ENCODE data around the gene SEC63. TPM values are rescaled to one million over a fixed set of nuclear protein-coding genes. Genes with fewer than 3 reads are reported as not detected.

The SEC63 gene
- total RNA-seq, 6 donors from 2014 or later: 35.0 to 111 (median 77.9) TPM

DNA sequence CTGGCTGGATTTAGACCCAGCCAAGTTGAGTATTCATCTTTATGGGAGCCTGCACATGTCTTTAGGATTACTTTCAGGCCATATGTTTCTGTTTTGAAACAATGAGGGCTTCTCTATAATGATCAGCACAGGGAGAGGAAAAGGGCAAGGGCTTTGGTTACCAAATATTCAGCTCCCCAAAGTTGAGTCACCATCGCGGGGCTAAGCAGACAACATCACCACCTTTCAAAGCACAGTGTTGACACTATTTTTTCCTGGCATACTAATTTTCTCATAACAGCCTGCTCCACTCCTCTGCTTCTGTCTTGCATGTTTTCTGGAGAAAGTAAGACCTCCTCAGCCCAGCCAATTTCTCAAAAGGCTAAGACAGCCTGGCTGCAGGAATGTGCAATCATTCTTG, 138.8 kb downstream of the SEC63 start:
- Histone ChIP-seq H3K27ac (no peak overlapping the region), H3K36me3 (no peaks in the 10 kb centered on the region), H3K27me3 (no peaks in the 10 kb centered on the region), H3K9me3 (no peaks in the 10 kb centered on the region), H3K4me1 (peaks cover 0 to 15% (median 7%) of the 10 kb centered on the region in 4 donors), H3K4me3 (no peak overlapping the region)
- WGBS, 2 donors: 81 to 95% methylated on average over 2 of the region's 2 CpGs
- no peak for DNase-seq
- ATAC-seq (ENCODE audit: low FRiP score in 2 of 2): no peak
- TF ChIP-seq POLR2AphosphoS5 (IDR thresholded peaks at IDR 0.05) (no peak), POLR2A (IDR thresholded peaks at IDR 0.05) (no peak), EP300 (IDR thresholded peaks at IDR 0.05) (no peak)
- TF ChIP-seq, protein P1, sequence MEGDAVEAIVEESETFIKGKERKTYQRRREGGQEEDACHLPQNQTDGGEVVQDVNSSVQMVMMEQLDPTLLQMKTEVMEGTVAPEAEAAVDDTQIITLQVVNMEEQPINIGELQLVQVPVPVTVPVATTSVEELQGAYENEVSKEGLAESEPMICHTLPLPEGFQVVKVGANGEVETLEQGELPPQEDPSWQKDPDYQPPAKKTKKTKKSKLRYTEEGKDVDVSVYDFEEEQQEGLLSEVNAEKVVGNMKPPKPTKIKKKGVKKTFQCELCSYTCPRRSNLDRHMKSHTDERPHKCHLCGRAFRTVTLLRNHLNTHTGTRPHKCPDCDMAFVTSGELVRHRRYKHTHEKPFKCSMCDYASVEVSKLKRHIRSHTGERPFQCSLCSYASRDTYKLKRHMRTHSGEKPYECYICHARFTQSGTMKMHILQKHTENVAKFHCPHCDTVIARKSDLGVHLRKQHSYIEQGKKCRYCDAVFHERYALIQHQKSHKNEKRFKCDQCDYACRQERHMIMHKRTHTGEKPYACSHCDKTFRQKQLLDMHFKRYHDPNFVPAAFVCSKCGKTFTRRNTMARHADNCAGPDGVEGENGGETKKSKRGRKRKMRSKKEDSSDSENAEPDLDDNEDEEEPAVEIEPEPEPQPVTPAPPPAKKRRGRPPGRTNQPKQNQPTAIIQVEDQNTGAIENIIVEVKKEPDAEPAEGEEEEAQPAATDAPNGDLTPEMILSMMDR (IDR thresholded peaks at IDR 0.05): no peak

DNA sequence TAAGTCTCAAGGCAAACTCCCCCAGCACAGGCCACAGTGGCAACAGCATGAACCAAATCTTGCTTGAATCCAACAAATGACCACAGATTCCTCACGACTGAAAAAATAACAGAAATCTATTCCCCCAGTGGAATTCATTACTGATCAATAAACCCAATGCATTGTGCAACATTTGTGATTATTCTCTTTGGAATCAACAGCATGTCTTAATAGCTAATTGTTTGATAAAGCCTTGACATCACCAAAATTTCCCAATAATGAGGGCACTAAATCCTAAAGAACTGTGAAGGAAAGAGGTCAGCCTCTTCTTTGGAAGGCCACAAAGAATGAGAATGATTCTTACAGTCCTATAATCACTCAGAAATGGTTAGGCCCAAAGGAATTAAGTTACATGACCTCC, 139.7 kb downstream of the SEC63 start:
- WGBS, 2 donors: 78 to 89% methylated on average over 1 of the region's 1 CpG
- DNase-seq (no peak), ATAC-seq (ENCODE audit: low FRiP score in 2 of 2) (no peak)
- Histone ChIP-seq H3K4me3 (no peak overlapping the region), H3K36me3 (no peaks in the 10 kb centered on the region), H3K27ac (no peak overlapping the region), H3K9me3 (no peaks in the 10 kb centered on the region), H3K4me1 (peaks cover 0 to 15% (median 7%) of the 10 kb centered on the region in 4 donors), H3K27me3 (no peaks in the 10 kb centered on the region)
- TF ChIP-seq EP300 (IDR thresholded peaks at IDR 0.05) (no peak), POLR2AphosphoS5 (IDR thresholded peaks at IDR 0.05) (no peak), POLR2A (IDR thresholded peaks at IDR 0.05) (no peak)
- TF ChIP-seq, protein P1 (IDR thresholded peaks at IDR 0.05): no peak

DNA sequence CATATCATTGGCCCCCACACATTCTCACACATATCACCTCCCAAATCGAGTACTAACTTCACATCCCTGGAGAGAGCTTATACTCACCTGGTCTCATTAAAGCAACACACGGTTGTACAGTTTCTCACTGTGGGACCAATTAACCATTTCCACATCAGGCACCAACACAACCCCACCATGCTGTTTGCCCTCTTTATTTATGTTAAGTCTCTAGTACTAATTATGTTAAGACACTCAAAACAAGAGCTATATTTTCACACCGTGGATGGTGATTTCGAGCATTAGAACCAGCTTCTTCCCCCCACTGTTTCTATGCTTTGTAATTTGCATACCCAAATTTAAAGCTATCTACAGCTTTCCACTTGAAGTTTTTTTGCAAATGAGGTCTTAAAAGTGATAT, 140.2 kb downstream of the SEC63 start:
- peaks cover 0 to 15% (median 7%) of the 10 kb centered on the region in 4 donors for H3K4me1 ChIP-seq
- H3K27ac ChIP-seq: no peak overlapping the region
- no peaks in the 10 kb centered on the region for H3K27me3 ChIP-seq
- no peak overlapping the region for H3K4me3 ChIP-seq
- ATAC-seq (ENCODE audit: low FRiP score in 2 of 2): no peak
- no peak for DNase-seq
- TF ChIP-seq POLR2A (IDR thresholded peaks at IDR 0.05) (no peak), EP300 (IDR thresholded peaks at IDR 0.05) (no peak), POLR2AphosphoS5 (IDR thresholded peaks at IDR 0.05) (no peak)
- TF ChIP-seq, protein P1 (IDR thresholded peaks at IDR 0.05): no peak
- no peaks in the 10 kb centered on the region for H3K36me3 ChIP-seq
- H3K9me3 ChIP-seq: no peaks in the 10 kb centered on the region
- WGBS, 2 donors: 79 to 80% methylated on average over 4 of the region's 4 CpGs

Small RNA genes within 50 kb of the gene (small RNA-seq; reads per million reads assigned to genes)
- gene MTHFD2P3: 0 reads per million in 4 donors
- 0 reads per million in 4 donors for gene RF00045
- gene RNU6-437P: 0 reads per million in 4 donors

Other genes with a start within 250 kb of the SEC63 start
- 10 to 100 TPM in 1 of 6 donors, 1 to 10 TPM in 5; 2.4 to 22.0 (median 5.8) TPM for gene SCML4, start 133.9 kb downstream of the SEC63 start, total RNA-seq
- gene OSTM1, start 116.5 kb upstream of the SEC63 start, total RNA-seq: 10 to 100 TPM; 13.6 to 90.9 (median 49.9) TPM
- not detected for gene NR2E1, start 207.8 kb upstream of the SEC63 start, total RNA-seq

Measured in upper lobe of left lung (tissue), 6 donors.